ENCODE measurements around the gene SCFD2.
A peak's percentile ranks its signal among the peaks of the same experiment; 100 is the strongest.

Gene SCFD2

GRCh38 chr4:52912608-52913007 lies 453.3 kb downstream of the SCFD2 start:
- no peak for DNase-seq

GRCh38 chr4:52911684-52912294 lies 454.1 kb downstream of the SCFD2 start:
- peak; percentile 66 for DNase-seq

- no peak for DNase-seq
Observed at GRCh38 chr4:52910115-52910514, 455.7 kb downstream of the SCFD2 start.

DNA sequence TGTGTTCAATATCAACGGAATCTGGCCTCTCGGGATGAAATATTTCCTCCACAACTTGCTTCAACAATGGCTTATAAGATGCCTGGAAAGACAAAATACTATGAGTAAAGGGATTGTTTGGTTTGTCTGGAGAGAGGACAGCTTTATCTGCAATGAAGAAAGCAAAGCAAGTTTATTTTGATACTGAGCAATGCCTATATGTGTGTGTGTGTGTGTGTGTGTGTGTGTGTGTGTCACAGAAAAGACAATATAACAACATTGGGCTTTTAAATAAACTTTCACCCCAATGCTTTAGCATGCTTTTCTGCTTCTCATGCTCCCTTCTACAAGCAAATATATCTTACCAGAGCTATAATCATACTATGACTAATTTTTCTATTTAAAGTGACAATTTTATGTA lies 458.4 kb downstream of the SCFD2 start:
- DNase-seq, result no peak

DNA sequence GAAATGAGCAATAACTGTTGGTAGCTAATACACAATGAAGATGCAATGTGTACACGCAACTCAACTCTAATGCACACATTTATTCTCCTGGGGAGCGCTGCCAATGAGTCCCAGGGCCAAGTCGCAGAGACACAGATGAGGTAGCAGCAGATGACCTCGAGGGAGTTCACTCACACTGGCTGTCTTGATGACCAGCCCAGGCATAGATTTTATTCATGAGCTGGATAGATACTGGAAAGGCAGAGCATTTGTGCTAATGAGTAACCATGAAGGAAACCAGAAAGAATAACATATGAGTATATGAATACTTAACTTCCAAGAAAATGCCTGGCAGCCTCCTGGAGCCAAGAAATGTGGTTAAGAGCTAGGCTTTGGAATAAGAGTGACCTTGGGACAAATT lies 461.4 kb downstream of the SCFD2 start:
- DNase-seq, result no peak

DNA sequence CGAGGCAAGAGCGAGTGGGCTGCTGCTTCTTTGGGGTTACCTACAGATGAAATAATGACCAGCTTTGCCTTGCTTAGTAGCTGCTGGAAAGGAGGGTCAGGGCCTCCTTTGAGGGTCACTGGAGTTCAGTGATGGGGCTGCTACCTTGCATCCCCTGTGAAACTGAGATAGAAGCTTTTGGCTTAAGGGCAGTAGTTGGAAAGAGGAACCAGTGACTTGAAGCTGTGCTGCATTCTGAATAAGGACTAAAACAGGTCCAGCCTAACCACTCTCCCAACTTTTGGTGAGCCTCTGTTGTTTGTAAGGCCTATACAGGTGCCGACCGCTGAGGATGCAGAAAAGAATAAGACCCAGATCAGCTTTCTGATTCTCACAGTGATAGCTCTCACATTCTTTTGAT lies 462.6 kb downstream of the SCFD2 start:
- no peak for DNase-seq

DNA sequence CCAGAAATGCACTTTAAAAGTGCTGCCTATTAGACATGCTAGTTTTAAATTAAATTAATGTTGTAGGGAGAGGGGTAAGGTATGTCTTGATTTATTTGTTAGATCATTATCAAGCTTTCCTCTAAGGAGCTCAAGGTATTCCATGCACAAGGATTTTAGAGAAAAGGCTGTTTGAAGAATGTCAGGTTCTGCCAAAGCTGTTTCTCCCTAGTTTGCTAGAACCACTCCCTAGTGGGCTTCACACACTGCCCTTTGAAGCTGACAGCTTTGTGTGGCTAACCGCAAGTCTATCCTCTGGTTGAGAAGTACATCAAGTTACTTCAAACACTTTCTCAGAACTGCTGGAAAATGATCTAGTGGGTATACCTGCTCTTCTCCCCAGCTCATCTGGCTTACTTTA lies 471.4 kb downstream of the SCFD2 start:
- DNase-seq, result no peak

GRCh38 chr4:52892880-52893279 lies 473.0 kb downstream of the SCFD2 start:
- no peak for DNase-seq

DNA sequence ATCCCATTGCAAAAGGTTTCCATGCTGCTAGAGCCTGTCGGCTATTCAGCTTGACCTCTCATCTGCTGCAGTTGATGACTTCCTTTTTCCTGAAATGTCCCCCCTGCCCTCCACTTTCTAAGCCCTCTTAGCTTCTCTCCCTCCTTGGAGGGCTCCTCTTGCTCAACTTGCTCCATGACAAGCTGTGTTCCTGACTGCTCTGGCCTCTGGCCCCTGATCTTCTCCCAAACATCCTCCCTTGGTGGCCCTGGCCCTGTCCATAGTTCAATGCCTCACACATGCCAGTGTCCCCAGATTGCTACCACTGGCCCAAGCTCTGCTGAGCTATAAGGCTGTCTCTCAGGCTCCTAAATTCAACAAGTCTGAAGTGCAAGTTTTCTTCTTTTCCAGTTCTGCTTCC lies 474.1 kb downstream of the SCFD2 start:
- no peak for DNase-seq

GRCh38 chr4:52890521-52890791 lies 475.4 kb downstream of the SCFD2 start:
- no peak for DNase-seq

GRCh38 chr4:52889778-52890520 lies 475.9 kb downstream of the SCFD2 start:
- DNase-seq, result no peak

GRCh38 chr4:52889354-52889753 lies 476.5 kb downstream of the SCFD2 start:
- no peak for DNase-seq

GRCh38 chr4:52884994-52885393 lies 480.9 kb downstream of the SCFD2 start:
- DNase-seq, result no peak

GRCh38 chr4:52883707-52884669 lies 481.9 kb downstream of the SCFD2 start:
- DNase-seq, result no peak

GRCh38 chr4:52883183-52883621 lies 482.7 kb downstream of the SCFD2 start:
- no peak for DNase-seq

DNA sequence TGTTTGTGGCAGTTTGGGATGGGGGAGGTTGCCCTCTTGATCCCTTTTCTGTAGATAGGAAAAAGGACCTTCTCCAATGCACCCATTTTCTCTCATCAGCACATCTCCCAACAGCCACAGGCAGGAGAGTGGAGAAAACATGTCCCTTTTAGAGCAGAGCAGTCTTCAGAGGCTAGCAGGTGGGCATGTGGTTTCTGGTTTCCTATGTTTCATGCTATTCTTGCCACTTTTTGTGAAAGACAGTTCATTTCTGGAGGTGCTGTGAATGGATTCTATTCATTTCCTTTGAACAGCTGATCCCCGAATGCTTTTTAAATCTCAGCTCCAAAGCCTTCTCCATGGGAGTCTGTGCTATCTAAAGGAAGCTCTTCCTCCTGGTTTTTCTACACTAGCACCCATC lies 484.9 kb downstream of the SCFD2 start:
- DNase-seq, result no peak

GRCh38 chr4:52879471-52879870 lies 486.4 kb downstream of the SCFD2 start:
- no peak for DNase-seq

DNA sequence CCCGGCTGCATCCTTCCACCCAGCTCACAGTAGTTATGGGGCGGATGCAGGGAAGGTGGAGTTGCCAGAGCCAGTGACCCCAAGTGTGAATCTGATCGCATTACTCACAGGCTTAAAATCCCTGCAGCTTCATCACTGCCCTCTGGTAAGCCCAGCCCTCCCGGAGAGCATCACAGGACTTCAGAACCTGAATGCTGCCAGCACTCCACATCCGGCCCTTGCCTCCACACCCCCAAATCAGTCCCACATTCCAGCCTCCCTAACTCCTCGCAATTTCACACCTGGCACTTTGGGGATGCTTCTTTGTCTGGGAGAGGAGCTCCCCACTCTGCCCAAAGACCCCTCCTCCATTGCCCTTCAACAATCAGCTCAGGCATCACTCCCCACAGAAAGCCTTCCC lies 488.2 kb downstream of the SCFD2 start:
- no peak for DNase-seq

DNA sequence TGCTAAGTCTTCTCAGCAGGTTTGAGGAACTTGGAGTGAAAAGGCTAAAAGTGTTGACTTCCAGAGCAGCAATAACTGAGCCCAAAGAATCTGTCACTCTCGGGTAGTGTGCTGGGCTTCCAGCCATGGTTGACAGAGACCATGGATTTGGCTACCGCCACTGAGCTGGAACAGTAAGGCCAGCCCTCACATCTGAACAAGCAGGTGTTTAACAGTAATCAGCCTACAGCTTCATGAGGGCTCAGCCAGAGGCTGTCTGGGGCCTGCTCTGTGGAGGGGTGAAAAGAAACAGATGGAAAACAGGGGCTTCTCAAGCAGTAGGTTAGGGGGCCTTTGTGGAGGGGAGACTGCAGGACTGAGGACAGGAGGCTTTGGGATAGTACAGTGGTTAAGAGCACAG lies 488.8 kb downstream of the SCFD2 start:
- DNase-seq, result no peak

GRCh38 chr4:52876069-52876468 lies 489.8 kb downstream of the SCFD2 start:
- DNase-seq, result no peak

DNA sequence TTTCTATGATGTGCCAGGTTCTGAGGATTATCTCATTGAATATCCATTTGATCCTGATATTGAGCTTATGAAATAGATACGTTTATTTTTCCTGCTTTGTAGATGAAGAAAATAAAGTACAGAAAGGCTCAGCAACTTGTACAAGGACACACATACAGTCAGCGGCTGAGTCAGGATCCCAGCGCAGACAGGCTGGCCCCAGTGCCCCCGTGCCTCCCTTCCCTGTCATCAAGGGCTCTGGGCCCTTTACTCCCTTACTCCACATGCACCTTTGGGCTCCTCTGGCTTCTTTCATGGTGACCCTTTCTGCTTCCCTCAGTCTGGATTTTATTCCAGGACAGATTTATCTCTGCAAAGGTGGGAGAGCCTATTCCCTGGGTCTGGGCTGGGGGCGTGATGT lies 490.9 kb downstream of the SCFD2 start:
- DNase-seq, result no peak

DNA sequence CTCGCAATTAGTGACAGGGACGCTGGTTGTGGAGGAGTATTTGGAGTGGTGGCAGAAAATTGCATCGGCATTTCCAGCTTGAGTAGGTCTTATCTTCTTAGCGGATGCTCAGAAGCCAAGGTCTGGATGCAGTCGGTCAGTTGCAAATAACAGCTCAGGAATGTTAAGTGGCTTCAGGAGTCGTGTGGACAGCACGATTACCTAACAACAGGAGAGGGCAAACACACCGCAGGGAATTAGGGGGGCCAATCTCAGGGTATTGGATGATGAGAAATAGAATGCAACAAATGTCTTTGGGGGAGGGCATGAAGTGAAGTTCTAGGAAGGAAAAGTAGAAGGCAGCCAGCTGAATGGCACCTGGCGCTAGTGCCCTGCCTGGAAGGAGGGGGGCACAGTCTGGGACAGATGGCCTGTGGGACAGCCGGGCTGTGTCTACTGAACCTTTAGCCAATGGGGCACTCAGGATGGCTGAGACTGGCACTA lies 492.0 kb downstream of the SCFD2 start:
- DNase-seq, result no peak

DNA sequence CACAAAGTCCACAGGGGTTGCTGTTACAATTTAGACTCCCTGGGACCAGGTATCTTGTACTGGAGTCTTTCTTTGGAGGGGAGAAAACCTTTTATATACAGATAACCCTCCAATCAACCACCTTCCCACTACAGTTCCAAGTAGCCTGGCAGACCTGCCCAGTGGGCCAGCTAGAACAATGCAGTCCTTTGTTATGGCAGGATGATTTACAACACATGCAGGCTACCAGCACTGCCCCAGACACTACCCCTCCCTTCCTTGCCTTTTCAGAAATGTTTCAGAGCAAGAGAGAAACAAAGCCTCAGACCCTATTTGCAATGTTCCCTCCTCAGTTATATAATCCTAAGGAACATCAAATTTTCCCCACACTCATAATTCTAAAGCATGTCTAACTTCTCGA lies 492.7 kb downstream of the SCFD2 start:
- no peak for DNase-seq

DNA sequence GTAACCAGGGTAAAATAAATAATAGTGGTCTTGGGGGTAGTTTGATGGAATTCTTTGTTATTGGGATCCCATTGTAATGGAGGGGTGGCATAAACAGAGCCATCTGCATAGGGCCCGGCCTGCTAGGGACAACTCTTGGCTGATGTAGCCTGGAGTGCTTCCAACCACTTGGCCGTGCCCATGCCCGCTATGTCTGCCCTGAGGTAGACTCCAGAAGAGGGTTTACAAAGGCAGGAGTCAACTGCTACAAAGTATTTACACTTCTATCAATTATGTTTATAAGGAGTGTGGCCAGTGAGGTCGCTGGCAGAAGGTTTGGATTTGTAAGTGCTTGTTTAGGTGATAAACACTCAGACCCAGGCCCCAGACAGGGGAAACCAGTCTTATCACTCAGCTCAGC lies 495.6 kb downstream of the SCFD2 start:
- no peak for DNase-seq
